ENCODE results near the gene TAS2R60. TPM values are rescaled to one million over a fixed set of nuclear protein-coding genes. Genes with fewer than 3 reads are reported as not detected.

The TAS2R60 gene
- polyA plus RNA-seq, 1 donor (not counting 4 experiments of a cell fraction or from before 2014, with no cell fraction given): 0.17 TPM

GRCh38 chr7:143415742-143416397, 27.4 kb upstream of the TAS2R60 start:
- H3K4me2 ChIP-seq (ENCODE audit: control insufficient read depth, extremely low read depth, insufficient read depth, low read depth, low read length): peak overlapping the region; percentile 85
- peaks cover 28% of the 10 kb centered on the region for H3K4me1 ChIP-seq (ENCODE audit: control insufficient read depth, extremely low read depth, insufficient read depth, low read length)
- peak overlapping the region; percentile 76 for H3K27ac ChIP-seq (ENCODE audit: control insufficient read depth, insufficient read depth, low read length)
- H3K27me3 ChIP-seq (ENCODE audit: control insufficient read depth, extremely low read depth, insufficient read depth, low read length): no peaks in the 10 kb centered on the region
- no peak for TF ChIP-seq CTCF (optimal IDR thresholded peaks at IDR 0.05 in 1 of 3, IDR thresholded peaks at IDR 0.05 in 1 of 3, conservative IDR thresholded peaks at IDR 0.05 in 1 of 3; ENCODE audit: extremely low read depth in 1 of 3, insufficient read depth in 2 of 3, low read length in 3 of 3)
- TF ChIP-seq EZH2 (IDR thresholded peaks at IDR 0.05; ENCODE audit: low read length): no peak
- peak; percentile 28 for DNase-seq (ENCODE audit: low read depth, low spot score)
- H2AFZ ChIP-seq (ENCODE audit: control insufficient read depth, low read length): peak overlapping the region; percentile 74
- H3K9me3 ChIP-seq (ENCODE audit: control insufficient read depth, low read depth, low read length): no peaks in the 10 kb centered on the region
- no peaks in the 10 kb centered on the region for H3K9me1 ChIP-seq (ENCODE audit: control insufficient read depth, extremely low read depth, insufficient read depth, low read length)
- H4K20me1 ChIP-seq (ENCODE audit: control insufficient read depth, extremely low read depth, insufficient read depth, low read length): no peaks in the 10 kb centered on the region
- dilution Hi-C loops (cut with MboI; ENCODE audit: extremely low pct_ligation_motif_present, low sequenced_read_pairs): no loop called here
- no peaks in the 10 kb centered on the region for H3K79me2 ChIP-seq (ENCODE audit: control insufficient read depth, insufficient read depth, low read length)
- H3K36me3 ChIP-seq (ENCODE audit: control insufficient read depth in 2 of 2, extremely low read depth in 1 of 2, insufficient read depth in 2 of 2, low read length in 2 of 2): no peaks in the 10 kb centered on the region
- peak overlapping the region; percentile 11 to 60 (median 51) for H3K4me3 ChIP-seq (ENCODE audit: control insufficient read depth in 2 of 3, extremely low read depth in 1 of 3, insufficient read depth in 2 of 3, low read depth in 1 of 3, low read length in 3 of 3)
- H3K9ac ChIP-seq (ENCODE audit: control insufficient read depth, extremely low read depth, insufficient read depth, low read length): peak overlapping the region; percentile 67
- FAIRE-seq: peak; percentile 79

GRCh38 chr7:143416565-143417149, 26.6 kb upstream of the TAS2R60 start:
- no peaks in the 10 kb centered on the region for H4K20me1 ChIP-seq (ENCODE audit: control insufficient read depth, extremely low read depth, insufficient read depth, low read length)
- H3K9me1 ChIP-seq (ENCODE audit: control insufficient read depth, extremely low read depth, insufficient read depth, low read length): no peaks in the 10 kb centered on the region
- DNase-seq (ENCODE audit: low read depth, low spot score) (no peak), FAIRE-seq (no peak)
- H3K9me3 ChIP-seq (ENCODE audit: control insufficient read depth, low read depth, low read length): no peaks in the 10 kb centered on the region
- no peaks in the 10 kb centered on the region for H3K36me3 ChIP-seq (ENCODE audit: control insufficient read depth in 2 of 2, extremely low read depth in 1 of 2, insufficient read depth in 2 of 2, low read length in 2 of 2)
- dilution Hi-C loops (cut with MboI; ENCODE audit: extremely low pct_ligation_motif_present, low sequenced_read_pairs): no loop called here
- H3K4me2 ChIP-seq (ENCODE audit: control insufficient read depth, extremely low read depth, insufficient read depth, low read depth, low read length): peak overlapping the region; percentile 85
- peak overlapping the region; percentile 76 for H3K27ac ChIP-seq (ENCODE audit: control insufficient read depth, insufficient read depth, low read length)
- H3K4me3 ChIP-seq (ENCODE audit: control insufficient read depth in 2 of 3, extremely low read depth in 1 of 3, insufficient read depth in 2 of 3, low read depth in 1 of 3, low read length in 3 of 3): peak overlapping the region in 2 of 3 experiments; percentile 51 to 60
- H3K9ac ChIP-seq (ENCODE audit: control insufficient read depth, extremely low read depth, insufficient read depth, low read length): peak overlapping the region; percentile 67
- H3K4me1 ChIP-seq (ENCODE audit: control insufficient read depth, extremely low read depth, insufficient read depth, low read length): peaks cover 28% of the 10 kb centered on the region
- no peak for TF ChIP-seq EZH2 (IDR thresholded peaks at IDR 0.05; ENCODE audit: low read length)
- peak in 2 of 3 experiments; percentile 47 for TF ChIP-seq CTCF (optimal IDR thresholded peaks at IDR 0.05 in 1 of 3, IDR thresholded peaks at IDR 0.05 in 1 of 3, conservative IDR thresholded peaks at IDR 0.05 in 1 of 3; ENCODE audit: extremely low read depth in 1 of 3, insufficient read depth in 2 of 3, low read length in 3 of 3)
- H2AFZ ChIP-seq (ENCODE audit: control insufficient read depth, low read length): no peak overlapping the region
- no peaks in the 10 kb centered on the region for H3K79me2 ChIP-seq (ENCODE audit: control insufficient read depth, insufficient read depth, low read length)
- no peaks in the 10 kb centered on the region for H3K27me3 ChIP-seq (ENCODE audit: control insufficient read depth, extremely low read depth, insufficient read depth, low read length)

Measured in keratinocyte (primary cell).